Measurements from ENCODE around the gene PEX11A. TPM values are rescaled to one million over a fixed set of nuclear protein-coding genes. Genes with fewer than 3 reads are reported as not detected.

The PEX11A gene
- total RNA-seq, 4 donors from 2014 or later, result 41.4 to 80.3 (median 51.5) TPM

DNA sequence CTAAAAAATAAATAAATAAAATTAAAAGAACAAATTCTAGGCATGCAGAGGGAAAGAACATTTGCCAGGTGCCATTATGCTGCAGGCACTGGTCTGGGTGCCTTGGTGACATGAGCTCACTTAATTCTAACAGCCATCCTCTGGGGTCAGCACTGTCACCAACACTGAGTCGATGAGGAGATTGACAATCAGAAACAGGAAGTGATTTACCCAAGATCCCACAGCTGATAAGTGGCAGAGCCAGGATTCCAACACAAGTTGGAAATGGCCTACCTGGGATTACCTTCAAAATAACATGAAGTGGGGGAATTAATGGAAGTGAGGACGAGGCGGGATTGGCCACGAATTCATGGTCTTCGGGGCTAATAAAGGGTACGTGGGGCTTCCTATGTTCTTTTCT lies 14.9 kb downstream of the PEX11A start:
- TF ChIP-seq, protein P1, sequence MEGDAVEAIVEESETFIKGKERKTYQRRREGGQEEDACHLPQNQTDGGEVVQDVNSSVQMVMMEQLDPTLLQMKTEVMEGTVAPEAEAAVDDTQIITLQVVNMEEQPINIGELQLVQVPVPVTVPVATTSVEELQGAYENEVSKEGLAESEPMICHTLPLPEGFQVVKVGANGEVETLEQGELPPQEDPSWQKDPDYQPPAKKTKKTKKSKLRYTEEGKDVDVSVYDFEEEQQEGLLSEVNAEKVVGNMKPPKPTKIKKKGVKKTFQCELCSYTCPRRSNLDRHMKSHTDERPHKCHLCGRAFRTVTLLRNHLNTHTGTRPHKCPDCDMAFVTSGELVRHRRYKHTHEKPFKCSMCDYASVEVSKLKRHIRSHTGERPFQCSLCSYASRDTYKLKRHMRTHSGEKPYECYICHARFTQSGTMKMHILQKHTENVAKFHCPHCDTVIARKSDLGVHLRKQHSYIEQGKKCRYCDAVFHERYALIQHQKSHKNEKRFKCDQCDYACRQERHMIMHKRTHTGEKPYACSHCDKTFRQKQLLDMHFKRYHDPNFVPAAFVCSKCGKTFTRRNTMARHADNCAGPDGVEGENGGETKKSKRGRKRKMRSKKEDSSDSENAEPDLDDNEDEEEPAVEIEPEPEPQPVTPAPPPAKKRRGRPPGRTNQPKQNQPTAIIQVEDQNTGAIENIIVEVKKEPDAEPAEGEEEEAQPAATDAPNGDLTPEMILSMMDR (IDR thresholded peaks at IDR 0.05; ENCODE audit: low read depth), result no peak

DNA sequence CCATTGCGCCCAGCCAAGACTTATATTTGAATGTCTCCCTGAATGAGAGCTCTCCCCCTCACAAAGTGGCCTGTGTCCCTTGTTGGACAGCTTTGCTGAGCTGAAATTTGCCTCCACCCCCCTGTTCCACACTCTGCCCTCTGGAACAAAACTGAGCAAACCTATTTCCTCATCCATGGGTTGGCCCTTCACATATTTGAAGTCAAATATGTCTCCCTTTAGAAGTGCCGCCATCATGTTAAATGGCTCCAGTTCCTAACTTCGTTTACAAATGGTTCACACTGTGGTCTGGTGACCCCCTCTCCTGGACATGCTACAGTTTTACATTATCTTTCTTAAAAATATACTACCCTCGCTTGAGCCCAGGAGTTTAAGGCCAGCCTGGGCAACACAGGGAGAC lies 16.0 kb downstream of the PEX11A start:
- TF ChIP-seq, protein P1 (IDR thresholded peaks at IDR 0.05; ENCODE audit: low read depth), result no peak

DNA sequence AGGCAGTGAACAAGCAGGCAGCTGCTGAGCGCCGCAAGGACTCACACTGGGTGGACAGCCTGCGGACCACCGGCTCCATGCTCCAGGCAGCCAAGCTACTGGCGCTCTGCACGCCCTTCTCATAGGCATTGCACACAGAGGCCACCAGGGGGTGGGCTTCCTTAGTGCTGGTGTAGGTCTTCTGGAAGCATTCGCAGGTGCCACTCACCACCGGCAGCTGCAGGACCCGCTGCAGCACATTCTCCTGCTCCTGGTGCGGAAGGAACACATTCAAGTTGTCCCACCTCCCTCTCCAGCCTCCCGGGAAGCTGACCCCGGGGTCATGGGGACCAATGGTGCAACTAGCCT lies 17.4 kb downstream of the PEX11A start:
- TF ChIP-seq, protein P1 (IDR thresholded peaks at IDR 0.05; ENCODE audit: low read depth), result no peak

DNA sequence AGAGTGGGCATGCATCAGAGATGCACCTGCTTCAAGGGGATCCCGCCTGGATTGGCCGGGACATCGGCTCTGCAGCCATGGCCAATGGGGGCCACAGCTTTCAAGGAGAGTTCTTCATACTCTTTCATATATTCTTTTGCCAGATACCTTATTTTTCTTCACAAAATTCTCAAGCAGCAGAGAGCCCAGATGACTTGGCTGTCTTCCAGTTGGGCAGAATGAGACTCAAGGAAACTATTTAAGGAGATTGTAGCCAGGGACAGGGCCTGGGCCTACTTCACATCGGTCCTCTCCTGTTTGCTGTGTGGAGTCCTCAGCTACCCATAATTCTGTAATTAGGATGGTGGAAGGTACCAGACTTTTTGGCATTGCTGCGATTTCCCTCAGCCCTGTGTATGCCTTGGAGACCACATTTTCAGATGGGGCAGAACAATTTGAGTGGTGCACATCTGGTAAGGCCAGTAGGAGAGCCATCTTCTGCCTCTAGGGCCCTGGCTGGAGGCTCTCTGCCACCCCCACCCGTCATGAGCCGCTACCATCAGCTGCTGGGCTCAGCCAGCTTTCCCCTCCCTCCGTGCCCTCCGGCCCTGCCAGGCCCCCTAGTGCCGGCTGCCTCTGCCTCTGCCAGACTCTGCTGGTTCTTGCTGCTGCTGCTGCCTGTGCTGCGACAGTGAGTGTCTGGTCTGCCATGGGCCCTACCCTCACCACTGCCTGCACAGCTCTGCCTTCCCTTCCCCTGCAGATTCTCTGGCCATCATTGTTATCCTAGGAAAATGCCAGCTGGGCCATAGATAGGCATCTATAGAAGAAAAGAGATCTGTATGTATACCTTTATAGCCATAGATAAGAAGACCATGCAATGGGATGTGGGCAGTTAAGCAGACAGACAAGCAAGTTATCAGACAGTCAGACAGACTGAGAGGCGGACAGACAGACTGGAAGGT lies 18.1 kb downstream of the PEX11A start:
- TF ChIP-seq, protein P1 (IDR thresholded peaks at IDR 0.05; ENCODE audit: low read depth), result no peak

DNA sequence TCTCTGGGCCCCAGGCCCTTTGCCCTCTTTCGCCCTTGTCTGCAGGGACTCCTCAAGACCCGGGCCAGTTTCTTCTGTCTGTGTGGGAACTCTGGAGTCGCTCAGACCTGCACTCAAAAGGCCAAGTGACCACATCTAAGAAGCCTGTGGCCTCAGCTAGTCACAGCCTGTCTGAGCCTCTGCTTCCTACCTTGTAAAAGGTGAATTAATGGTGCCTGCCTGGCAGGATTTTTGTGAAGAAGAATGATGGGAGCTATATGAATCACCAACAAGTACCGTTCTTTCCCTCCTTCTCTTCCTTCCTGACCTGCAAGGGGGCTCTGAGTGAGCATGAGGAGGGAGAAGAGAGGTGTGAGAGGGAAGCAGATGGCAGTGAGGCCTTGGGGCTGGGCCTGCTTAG lies 18.9 kb downstream of the PEX11A start:
- TF ChIP-seq, protein P1 (IDR thresholded peaks at IDR 0.05; ENCODE audit: low read depth), result no peak

DNA sequence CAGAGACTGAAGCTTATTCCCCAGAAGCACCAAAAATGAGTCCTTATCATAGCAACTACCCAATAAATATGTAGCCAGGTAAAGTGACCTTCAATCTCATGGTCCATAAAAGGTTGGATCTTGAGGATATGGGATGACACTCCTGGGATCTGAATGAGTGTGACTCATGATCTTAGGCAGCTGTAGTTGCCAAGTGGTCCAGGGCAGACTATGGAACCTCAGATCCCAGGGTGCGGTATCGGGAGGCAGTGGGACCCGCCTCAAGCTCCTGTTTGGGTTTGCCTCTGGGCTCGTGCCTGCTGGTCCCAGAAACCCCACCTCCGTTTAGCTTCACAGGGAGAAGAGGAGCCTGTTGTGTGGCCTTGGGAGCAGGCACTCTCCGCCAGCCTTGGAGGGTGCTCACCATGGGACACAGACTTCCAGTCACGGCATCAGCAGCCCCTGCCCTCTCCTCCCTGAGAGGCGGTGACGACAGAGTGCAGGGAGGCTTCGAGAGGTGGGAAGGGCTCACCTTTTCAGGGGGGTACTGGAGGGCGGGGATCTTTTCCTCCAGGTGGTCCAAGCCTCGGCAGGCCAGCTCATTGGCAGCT lies 19.5 kb downstream of the PEX11A start:
- TF ChIP-seq, protein P1 (IDR thresholded peaks at IDR 0.05; ENCODE audit: low read depth), result no peak

DNA sequence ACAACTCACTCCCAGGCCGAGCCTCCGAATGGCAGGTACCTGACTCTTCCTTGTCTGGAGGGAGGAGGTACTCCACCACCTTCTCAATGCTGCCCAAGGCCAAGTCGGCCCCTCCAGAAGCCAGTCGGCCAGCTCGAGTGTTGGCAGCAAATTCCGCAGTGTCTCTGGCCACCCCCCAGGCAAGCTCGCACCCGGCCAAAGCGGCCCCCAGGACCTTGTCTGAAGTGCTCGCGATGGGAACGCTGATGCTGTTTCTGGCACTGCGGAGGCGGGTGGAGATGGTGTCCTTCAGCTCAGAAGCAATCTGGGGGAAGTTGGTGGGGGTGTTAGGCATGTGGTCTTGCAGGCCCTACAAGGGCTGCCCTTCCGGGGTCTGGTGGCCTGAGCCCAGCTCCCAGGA lies 20.6 kb downstream of the PEX11A start:
- TF ChIP-seq, protein P1 (IDR thresholded peaks at IDR 0.05; ENCODE audit: low read depth), result no peak

Data from subcutaneous adipose tissue (tissue), 4 donors.